Activated naive CD4-positive, alpha-beta T cell treated with anti-CD3 and anti-CD28 coated beads for 36 hours (primary cell): ENCODE data around the gene CNDP1. TPM values are rescaled to one million over a fixed set of nuclear protein-coding genes. Genes with fewer than 3 reads are reported as not detected.
A peak's percentile ranks its signal among the peaks of the same experiment; 100 is the strongest.
"Not testable (repeated sequence)": the region's sequence is repeated elsewhere in the genome, so short reads cannot be mapped to it uniquely, and the experiment has no call there.

Experiments
- CTCF ChIA-PET: fragments of 350-600 bp; sonication (Branson Sonifier 250); formaldehyde crosslinking; loops from one replicate; lab custom pipeline; 2021; ENCODE audit warnings: antibody characterized with exemption; lab: Charles Lee
- DNase-seq: peaks from one replicate; pipeline ENCODE4 v3.0.0-alpha.2; 2020
- H3K27ac Mint-ChIP-seq: one replicate; pipeline ENCODE4 v1.8.0; 2021; ENCODE audit warnings: mild to moderate bottlenecking, mixed read lengths
- H3K27me3 Mint-ChIP-seq: one replicate; pipeline ENCODE4 v1.8.0; 2021; ENCODE audit warnings: low read depth, mixed read lengths
- H3K36me3 Mint-ChIP-seq: one replicate; pipeline ENCODE4 v1.8.0; 2021; ENCODE audit warnings: low read depth, mixed read lengths
- H3K4me1 Mint-ChIP-seq: one replicate; pipeline ENCODE4 v1.8.0; 2021; ENCODE audit warnings: low read depth, mixed read lengths
- H3K4me3 Mint-ChIP-seq: one replicate; pipeline ENCODE4 v1.8.0; 2021; ENCODE audit warnings: mild to moderate bottlenecking, moderate library complexity, mixed read lengths
- H3K9me3 Mint-ChIP-seq: one replicate; pipeline ENCODE4 v1.8.0; 2021; ENCODE audit warnings: mixed read lengths
- intact Hi-C: fragments of 100-400 bp; cut with micrococcal nuclease; formaldehyde crosslinking; loops from one replicate; pipeline ENCODE4 v1.15.1; 2023
- total RNA-seq, 2 experiments: library from RNA; stranded (reverse); gene quantifications; one replicate each; pipeline ENCODE4 v1.2.3, GENCODE V29; 2021

CNDP1 gene
- total RNA-seq, 2 experiments from 2014 or later: not detected

- Mint-ChIP-seq H3K4me1 (peaks cover 46% of the 10 kb centered on the region), H3K27me3 (no peaks in the 10 kb centered on the region), H3K4me3 (peak overlapping the region; percentile 98), H3K9me3 (no peaks in the 10 kb centered on the region), H3K36me3 (peaks cover 27% of the 10 kb centered on the region), H3K27ac (peak overlapping the region; percentile 98)
- CTCF ChIA-PET: interaction anchor here (1.5 to 3.9 kb wide), 2 partner anchors 11 to 144 kb away, joined by 3 to 15 read pairs; no protein-coding TSS in a partner anchor
- DNase-seq: peak; percentile 12
- intact Hi-C loops: loop anchor here (5.0 to 10.0 kb wide), 5 partner anchors 90 to 1878 kb away; no protein-coding TSS in a partner anchor
Observed at GRCh38 chr18:74497324-74497676, 37.0 kb upstream of the CNDP1 start.

- CTCF ChIA-PET: interaction anchor here (0.7 to 3.9 kb wide), 3 partner anchors 10 to 144 kb away, joined by 3 to 15 read pairs (median 7); no protein-coding TSS in a partner anchor
- DNase-seq: peak; percentile 18
- intact Hi-C loops: loop anchor here (2.0 to 10.0 kb wide), 6 partner anchors 90 to 1877 kb away; no protein-coding TSS in a partner anchor
- H3K27me3 Mint-ChIP-seq: no peaks in the 10 kb centered on the region
- H3K9me3 Mint-ChIP-seq: no peaks in the 10 kb centered on the region
- H3K4me3 Mint-ChIP-seq: peak overlapping the region; percentile 98
- H3K36me3 Mint-ChIP-seq: peaks cover 28% of the 10 kb centered on the region
- peaks cover 46% of the 10 kb centered on the region for H3K4me1 Mint-ChIP-seq
- H3K27ac Mint-ChIP-seq: peak overlapping the region; percentile 98
Observed at GRCh38 chr18:74497778-74498177, 36.5 kb upstream of the CNDP1 start.

DNA sequence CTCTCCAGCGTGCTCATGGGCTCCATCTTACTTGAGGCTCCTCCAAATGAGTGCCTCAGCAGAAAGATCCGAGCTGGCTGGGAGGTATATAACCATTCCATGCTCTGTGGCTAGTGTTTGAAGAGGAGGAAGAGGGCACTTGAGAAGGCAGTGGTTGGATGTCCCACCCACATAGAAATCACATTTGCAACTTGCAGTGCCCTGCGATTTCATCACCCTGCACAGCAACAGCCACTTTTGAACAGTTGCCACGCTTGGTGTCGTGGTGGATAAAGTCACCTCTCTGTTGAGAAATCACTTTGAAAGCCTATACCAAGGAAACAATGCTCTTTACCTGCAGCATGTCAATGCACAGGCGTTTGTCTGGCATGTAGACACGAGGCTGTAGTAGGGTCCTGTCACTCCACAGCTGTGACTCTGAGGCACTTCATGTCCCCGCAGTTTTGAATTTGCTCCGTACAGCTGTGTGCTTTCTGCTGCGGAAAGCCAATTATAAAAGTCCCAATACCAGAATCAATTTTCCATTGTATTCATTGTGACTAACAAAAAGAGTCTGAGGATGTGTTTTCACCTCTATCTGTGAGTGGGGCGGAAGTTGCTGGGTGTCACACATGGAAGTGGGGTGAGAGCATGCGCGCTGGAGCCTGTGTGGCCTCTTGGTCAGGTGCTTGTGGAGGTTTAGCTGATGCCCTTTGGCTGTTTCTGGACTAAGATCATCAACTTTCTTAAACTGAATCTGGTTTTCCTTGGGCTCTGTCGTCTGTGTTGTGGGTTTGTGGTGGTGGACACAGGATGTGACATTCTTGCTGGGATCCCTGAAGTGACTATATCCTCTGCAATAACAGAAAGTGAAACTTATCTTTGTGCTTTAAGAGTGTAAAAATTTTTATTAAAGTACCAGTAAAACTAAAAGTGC lies 35.3 kb upstream of the CNDP1 start:
- peak; percentile 88 for DNase-seq
- H3K27ac Mint-ChIP-seq: peak overlapping the region; percentile 98

GRCh38 chr18:74499633-74500032 lies 34.7 kb upstream of the CNDP1 start:
- Mint-ChIP-seq H3K4me1 (peaks cover 44% of the 10 kb centered on the region), H3K4me3 (peak overlapping the region; percentile 86), H3K9me3 (no peaks in the 10 kb centered on the region), H3K27me3 (no peaks in the 10 kb centered on the region), H3K27ac (peak overlapping the region; percentile 98), H3K36me3 (peaks cover 37% of the 10 kb centered on the region)
- intact Hi-C loops: loop anchor here (1.0 to 10.0 kb wide), 10 partner anchors 53 to 1875 kb away; partner anchors contain the start of gene TIMM21
- CTCF ChIA-PET: interaction anchor here (0.6 to 1.3 kb wide), 3 partner anchors 52 to 212 kb away, joined by 3 read pairs; no protein-coding TSS in a partner anchor
- peak; percentile 66 for DNase-seq

More for the DNA sequence above, 35.3 kb upstream of the CNDP1 start:
- Mint-ChIP-seq H3K4me3 (peak overlapping the region; percentile 86), H3K9me3 (no peaks in the 10 kb centered on the region), H3K36me3 (peaks cover 36% of the 10 kb centered on the region), H3K4me1 (peaks cover 46% of the 10 kb centered on the region), H3K27me3 (no peaks in the 10 kb centered on the region)
- intact Hi-C loops: loop anchor here (1.0 to 10.0 kb wide), 10 partner anchors 53 to 1876 kb away; partner anchors contain the start of gene TIMM21
- CTCF ChIA-PET: interaction anchor here (1.3 to 3.9 kb wide), 2 partner anchors 53 to 145 kb away, joined by 7 to 15 read pairs; no protein-coding TSS in a partner anchor

- H3K4me1 Mint-ChIP-seq: peaks cover 43% of the 10 kb centered on the region
- H3K4me3 Mint-ChIP-seq: peak overlapping the region; percentile 51
- no peaks in the 10 kb centered on the region for H3K27me3 Mint-ChIP-seq
- H3K9me3 Mint-ChIP-seq: no peaks in the 10 kb centered on the region
- no peak for DNase-seq
- H3K27ac Mint-ChIP-seq: peak overlapping the region; percentile 79
- intact Hi-C loops: no loop called here
- peaks cover 37% of the 10 kb centered on the region for H3K36me3 Mint-ChIP-seq
- CTCF ChIA-PET: interaction anchor here (1.0 to 1.3 kb wide), 2 partner anchors 51 to 54 kb away, joined by 3 read pairs; no protein-coding TSS in a partner anchor
Observed at GRCh38 chr18:74500372-74500771, 33.9 kb upstream of the CNDP1 start.

- CTCF ChIA-PET: interaction anchor here (1.0 to 1.3 kb wide), 2 partner anchors 51 to 53 kb away, joined by 3 read pairs; no protein-coding TSS in a partner anchor
- peaks cover 40% of the 10 kb centered on the region for H3K36me3 Mint-ChIP-seq
- peak overlapping the region; percentile 79 for H3K27ac Mint-ChIP-seq
- intact Hi-C loops, H3K9me3 Mint-ChIP-seq, DNase-seq, H3K27me3 Mint-ChIP-seq: not testable (repeated sequence)
- H3K4me1 Mint-ChIP-seq: peaks cover 43% of the 10 kb centered on the region
- peak overlapping the region; percentile 51 for H3K4me3 Mint-ChIP-seq
Observed at GRCh38 chr18:74500774-74501173, 33.5 kb upstream of the CNDP1 start.

GRCh38 chr18:74501386-74501785 lies 32.9 kb upstream of the CNDP1 start:
- CTCF ChIA-PET: no interaction called here
- H3K36me3 Mint-ChIP-seq: peaks cover 41% of the 10 kb centered on the region
- DNase-seq: no peak
- H3K4me1 Mint-ChIP-seq: peaks cover 43% of the 10 kb centered on the region
- H3K4me3 Mint-ChIP-seq: no peak overlapping the region
- H3K27ac Mint-ChIP-seq: no peak overlapping the region
- no peaks in the 10 kb centered on the region for H3K27me3 Mint-ChIP-seq
- intact Hi-C loops: no loop called here
- H3K9me3 Mint-ChIP-seq: no peaks in the 10 kb centered on the region

GRCh38 chr18:74503137-74503536 lies 31.2 kb upstream of the CNDP1 start:
- DNase-seq: no peak
- H3K27me3 Mint-ChIP-seq: no peaks in the 10 kb centered on the region
- CTCF ChIA-PET: interaction anchor here (0.6 to 1.2 kb wide), 3 partner anchors 104 to 304 kb away, joined by 3 to 8 read pairs (median 4); no protein-coding TSS in a partner anchor
- intact Hi-C loops: no loop called here
- H3K27ac Mint-ChIP-seq: no peak overlapping the region
- peaks cover 48% of the 10 kb centered on the region for H3K36me3 Mint-ChIP-seq
- H3K4me1 Mint-ChIP-seq: peaks cover 29% of the 10 kb centered on the region
- H3K9me3 Mint-ChIP-seq: no peaks in the 10 kb centered on the region
- no peak overlapping the region for H3K4me3 Mint-ChIP-seq

DNA sequence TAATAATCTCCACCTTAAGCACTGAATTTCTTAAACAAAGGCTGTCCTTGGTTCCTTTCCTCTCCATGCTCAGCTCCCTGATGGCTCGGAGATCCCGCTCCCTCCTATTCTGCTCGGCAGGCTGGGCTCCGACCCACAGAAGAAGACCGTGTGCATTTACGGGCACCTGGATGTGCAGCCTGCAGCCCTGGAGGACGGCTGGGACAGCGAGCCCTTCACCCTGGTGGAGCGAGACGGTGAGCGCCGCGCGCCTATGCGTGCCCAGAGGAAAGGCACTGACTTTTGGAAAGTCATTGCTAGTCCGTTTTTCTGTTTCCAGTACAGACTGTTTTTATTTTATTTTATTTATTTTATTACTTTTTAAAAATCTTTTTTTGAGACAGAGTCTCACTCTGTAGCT lies 28.5 kb upstream of the CNDP1 start:
- Mint-ChIP-seq H3K9me3 (no peaks in the 10 kb centered on the region), H3K4me1 (peaks cover 9% of the 10 kb centered on the region), H3K27ac (no peak overlapping the region), H3K27me3 (no peaks in the 10 kb centered on the region), H3K36me3 (peaks cover 51% of the 10 kb centered on the region), H3K4me3 (no peak overlapping the region)
- DNase-seq: no peak
- intact Hi-C loops: no loop called here
- CTCF ChIA-PET: no interaction called here

DNA sequence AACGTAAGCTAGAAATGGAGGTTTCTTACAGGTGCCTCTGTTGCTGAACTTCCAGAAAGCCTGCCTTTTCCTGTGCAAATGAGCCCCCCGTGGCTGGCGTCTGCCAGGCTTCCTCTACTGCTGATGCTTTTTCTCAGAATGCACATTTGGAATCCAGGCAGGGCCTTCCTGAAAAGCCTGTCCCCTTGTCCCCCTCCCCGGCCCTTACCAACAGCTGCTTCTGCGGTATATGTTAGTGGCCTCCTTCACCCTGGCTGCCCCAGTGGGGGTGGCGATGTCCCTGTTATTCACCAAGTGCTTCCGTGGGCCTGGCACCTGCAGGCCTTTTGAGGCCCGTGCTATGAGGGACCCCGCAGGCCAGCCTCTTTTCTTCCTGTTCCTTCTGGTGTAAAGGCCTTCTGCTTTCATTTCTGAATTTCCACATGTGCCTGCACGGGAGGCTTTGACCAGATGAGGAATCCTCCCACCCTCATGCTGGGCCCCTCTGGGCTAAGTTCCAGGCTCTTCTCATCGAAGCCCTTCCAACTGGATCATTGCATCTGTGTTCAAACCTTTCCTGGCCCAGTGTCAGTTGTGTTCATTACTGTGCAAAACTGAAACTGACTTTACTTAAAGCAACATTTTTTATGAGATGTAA lies 27.7 kb upstream of the CNDP1 start:
- H3K4me3 Mint-ChIP-seq: no peak overlapping the region
- no peaks in the 10 kb centered on the region for H3K27me3 Mint-ChIP-seq
- DNase-seq: no peak
- no peaks in the 10 kb centered on the region for H3K9me3 Mint-ChIP-seq
- peaks cover 2% of the 10 kb centered on the region for H3K4me1 Mint-ChIP-seq
- CTCF ChIA-PET: no interaction called here
- no peak overlapping the region for H3K27ac Mint-ChIP-seq
- H3K36me3 Mint-ChIP-seq: peaks cover 47% of the 10 kb centered on the region
- intact Hi-C loops: no loop called here

DNA sequence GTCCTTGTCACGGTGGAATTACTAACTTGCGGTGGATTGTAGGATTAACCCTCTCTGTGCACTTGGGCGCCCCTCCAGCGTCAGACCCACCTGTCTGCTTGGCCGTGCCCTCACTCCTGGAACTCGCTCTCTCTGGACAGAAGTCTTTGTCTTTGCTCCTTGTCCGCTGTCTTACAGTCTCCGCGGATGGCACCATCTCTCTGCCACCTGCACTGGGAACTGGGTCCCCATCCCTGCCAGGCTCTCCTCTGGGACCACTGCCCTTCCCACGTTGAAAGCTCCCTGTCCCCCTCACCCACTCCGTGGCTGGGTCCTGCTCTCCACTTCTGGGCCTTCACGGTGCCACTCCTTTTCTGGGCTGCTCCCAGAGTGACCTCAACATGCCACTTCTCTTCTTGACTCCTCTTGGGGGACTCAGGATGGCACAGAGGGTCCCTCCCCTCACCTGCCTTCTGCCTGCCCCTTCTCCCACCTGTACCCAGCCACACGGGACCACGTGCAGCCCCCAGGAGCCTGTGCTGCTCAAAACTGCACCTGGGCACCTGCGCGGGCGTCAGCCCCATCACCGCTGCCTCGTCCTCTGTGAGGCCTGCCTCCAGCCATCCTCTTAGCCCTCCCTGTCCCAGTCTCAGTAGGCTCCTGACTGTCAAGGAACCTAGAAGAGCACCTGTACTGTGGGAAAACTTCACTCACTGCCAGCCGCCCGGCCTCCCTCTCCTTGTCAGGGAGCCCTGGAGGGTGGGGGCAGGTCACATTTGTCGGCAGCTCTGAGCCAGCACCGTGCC lies 27.0 kb upstream of the CNDP1 start:
- H3K9me3 Mint-ChIP-seq: no peaks in the 10 kb centered on the region
- no peaks in the 10 kb centered on the region for H3K27me3 Mint-ChIP-seq
- H3K4me1 Mint-ChIP-seq: no peaks in the 10 kb centered on the region
- intact Hi-C loops: no loop called here
- CTCF ChIA-PET: interaction anchor here (1.1 kb wide), 1 partner anchor 9 kb away, joined by 3 read pairs; no protein-coding TSS in a partner anchor
- H3K27ac Mint-ChIP-seq: no peak overlapping the region
- no peak for DNase-seq
- H3K36me3 Mint-ChIP-seq: peaks cover 43% of the 10 kb centered on the region
- H3K4me3 Mint-ChIP-seq: no peak overlapping the region
